H9 (cell line): ENCODE measurements around the gene BCAS3. TPM values are rescaled to one million over a fixed set of nuclear protein-coding genes. Genes with fewer than 3 reads are reported as not detected.

Experiments
- DNase-seq: peaks from one replicate; pipeline ENCODE4 v3.0.0-alpha.2; 2017
- H2AFZ ChIP-seq: one replicate; pipeline ENCODE4 v1.6.1; 2013; ENCODE audit warnings: mild to moderate bottlenecking, low read length, control low read depth, moderate library complexity
- H2AK5ac ChIP-seq: 2 replicates; pipeline ENCODE4 v1.6.1; 2013; ENCODE audit warnings: low read length, control low read depth, mixed read lengths; ENCODE audit not compliant: insufficient read length
- H2BK120ac ChIP-seq: one replicate; pipeline ENCODE4 v1.6.1; 2013; ENCODE audit warnings: low read depth, mild to moderate bottlenecking, low read length, control low read depth, inconsistent platforms; ENCODE audit not compliant: poor library complexity, severe bottlenecking
- H2BK12ac ChIP-seq: 2 replicates; pipeline ENCODE4 v1.6.1; 2013; ENCODE audit warnings: low read length, control low read depth, mixed read lengths, low read depth; ENCODE audit not compliant: insufficient read length
- H2BK15ac ChIP-seq: 2 replicates; pipeline ENCODE4 v1.6.1; 2013; ENCODE audit warnings: low read depth, low read length, control low read depth
- H2BK20ac ChIP-seq: one replicate; pipeline ENCODE4 v1.6.1; 2013; ENCODE audit warnings: low read depth, mild to moderate bottlenecking, low read length, control low read depth, inconsistent platforms; ENCODE audit not compliant: poor library complexity, severe bottlenecking
- H2BK5ac ChIP-seq: 2 replicates; pipeline ENCODE4 v1.6.1; 2013; ENCODE audit warnings: low read length, control low read depth, mixed read lengths; ENCODE audit not compliant: insufficient read length
- H3K14ac ChIP-seq: 2 replicates; pipeline ENCODE4 v1.6.1; 2013; ENCODE audit warnings: low read length, control low read depth; ENCODE audit not compliant: insufficient read depth
- H3K18ac ChIP-seq: 2 replicates; pipeline ENCODE4 v1.6.1; 2013; ENCODE audit warnings: low read depth, mild to moderate bottlenecking, mixed read lengths, low read length, control low read depth; ENCODE audit not compliant: insufficient read length
- H3K23ac ChIP-seq: 2 replicates; pipeline ENCODE4 v1.6.1; 2013; ENCODE audit warnings: low read length, control low read depth, mixed read lengths, low read depth; ENCODE audit not compliant: insufficient read length
- H3K23me2 ChIP-seq: 2 replicates; pipeline ENCODE4 v1.6.1; 2013; ENCODE audit warnings: low read depth, mild to moderate bottlenecking, mixed read lengths, low read length, control low read depth; ENCODE audit not compliant: insufficient read length, poor library complexity, severe bottlenecking
- H3K27ac ChIP-seq: 2 replicates; pipeline ENCODE4 v1.5.1; 2013; ENCODE audit warnings: low read length, control low read depth, mixed read lengths, low read depth; ENCODE audit not compliant: insufficient read length
- H3K27me3 ChIP-seq: 2 replicates; pipeline ENCODE4 v1.6.1; 2013; ENCODE audit warnings: low read length, control low read depth, inconsistent platforms; ENCODE audit not compliant: insufficient read depth
- H3K4ac ChIP-seq: 2 replicates; pipeline ENCODE4 v1.6.1; 2013; ENCODE audit warnings: low read depth, mild to moderate bottlenecking, control low read depth, inconsistent platforms, low read length, moderate library complexity
- H3K4me1 ChIP-seq: 2 replicates; pipeline ENCODE4 v1.6.1; 2013; ENCODE audit warnings: low read length, control low read depth, inconsistent platforms; ENCODE audit not compliant: insufficient read depth
- H3K4me2 ChIP-seq: 2 replicates; pipeline ENCODE4 v1.6.1; 2013; ENCODE audit warnings: low read length, control low read depth, mixed read lengths; ENCODE audit not compliant: insufficient read length, insufficient read depth
- H3K56ac ChIP-seq: 2 replicates; pipeline ENCODE4 v1.6.1; 2013; ENCODE audit warnings: low read depth, mild to moderate bottlenecking, mixed read lengths, low read length, control low read depth; ENCODE audit not compliant: insufficient read length
- H3K79me1 ChIP-seq: 2 replicates; pipeline ENCODE4 v1.6.1; 2013; ENCODE audit warnings: low read depth, mild to moderate bottlenecking, moderate library complexity, low read length, control low read depth, inconsistent platforms; ENCODE audit not compliant: insufficient read depth, poor library complexity, severe bottlenecking
- H3K79me2 ChIP-seq: 2 replicates; pipeline ENCODE4 v1.6.1; 2013; ENCODE audit warnings: low read length, control low read depth, inconsistent platforms; ENCODE audit not compliant: insufficient read depth
- H3K9ac ChIP-seq: 2 replicates; pipeline ENCODE4 v1.6.1; 2013; ENCODE audit warnings: low read length, control low read depth, mixed read lengths; ENCODE audit not compliant: insufficient read length; ENCODE audit errors: extremely low read depth
- H3K9me3 ChIP-seq: one replicate; pipeline ENCODE4 v1.6.1; 2013; ENCODE audit warnings: low read depth, low read length, inconsistent platforms; ENCODE audit not compliant: control insufficient read depth
- H3T11ph ChIP-seq: one replicate; pipeline ENCODE4 v1.6.1; 2013; ENCODE audit warnings: mild to moderate bottlenecking, low read length, control low read depth, inconsistent platforms
- H4K20me1 ChIP-seq: one replicate; pipeline ENCODE4 v1.6.1; 2013; ENCODE audit not compliant: control insufficient read depth, insufficient read length, insufficient read depth
- H4K5ac ChIP-seq: 2 replicates; pipeline ENCODE4 v1.6.1; 2013; ENCODE audit warnings: low read depth, mild to moderate bottlenecking, mixed read lengths, low read length, control low read depth; ENCODE audit not compliant: insufficient read length
- H4K8ac ChIP-seq: replicated peaks from 2 replicates; pipeline ENCODE4 v1.6.1; 2013; ENCODE audit warnings: low read length, control low read depth, mixed read lengths, low read depth; ENCODE audit not compliant: insufficient read length
- H4K91ac ChIP-seq: 2 replicates; pipeline ENCODE4 v1.6.1; 2013; ENCODE audit warnings: low read depth, mild to moderate bottlenecking, moderate library complexity, mixed read lengths, low read length, control low read depth; ENCODE audit not compliant: insufficient read length
- H3K27ac Mint-ChIP-seq, 3 experiments: 2 replicates in 2 of 3; 3 replicates in 1 of 3; pipeline ENCODE4 v1.8.0; 2020 to 2021; ENCODE audit warnings: mixed read lengths in 3 of 3, mild to moderate bottlenecking in 1 of 3, moderate library complexity in 1 of 3
- H3K27me3 Mint-ChIP-seq: 2 replicates; pipeline ENCODE4 v1.8.0; 2021; ENCODE audit warnings: low read depth, mild to moderate bottlenecking, moderate library complexity, mixed read lengths
- H3K36me3 Mint-ChIP-seq, 3 experiments: 2 replicates in 2 of 3; 3 replicates in 1 of 3; pipeline ENCODE4 v1.8.0; 2020 to 2021; ENCODE audit warnings: low read depth in 3 of 3, mixed read lengths in 3 of 3; ENCODE audit not compliant: insufficient read depth in 1 of 3
- H3K4me1 Mint-ChIP-seq, 2 experiments: 2 replicates each; pipeline ENCODE4 v1.8.0; 2020; ENCODE audit warnings: mixed read lengths in 2 of 2
- H3K4me3 Mint-ChIP-seq, 2 experiments: 2 replicates in 1 of 2; 3 replicates in 1 of 2; pipeline ENCODE4 v1.8.0; 2020 to 2021; ENCODE audit warnings: mild to moderate bottlenecking in 2 of 2, mixed read lengths in 2 of 2, moderate library complexity in 1 of 2
- H3K9me3 Mint-ChIP-seq, 2 experiments: 2 replicates in 1 of 2; 3 replicates in 1 of 2; pipeline ENCODE4 v1.8.0; 2020; ENCODE audit warnings: mild to moderate bottlenecking in 2 of 2, mixed read lengths in 2 of 2, moderate library complexity in 1 of 2
- CTCF ChIP-seq: fragments of 200-600 bp; sonication (generic); conservative IDR thresholded peaks from 3 replicates; pipeline ENCODE4 v1.8.0; 2021; ENCODE audit warnings: antibody characterized with exemption, mild to moderate bottlenecking
- WGBS: extraction: QIAGEN DNeasy Blood & Tissue Kit; methylation state at CpG from one replicate; pipeline ENCODE4 v1.1.7; 2013; ENCODE audit warnings: missing lambda C conversion rate, low lambda C conversion rate, mixed read lengths; ENCODE audit not compliant: insufficient read length; ENCODE audit errors: extremely low coverage; 5-methylcytosine and 5-hydroxymethylcytosine counted together
- total RNA-seq: library from RNA; stranded (reverse); gene quantifications from 2 replicates; pipeline ENCODE4 v1.2.1, GENCODE V29; 2021

The BCAS3 gene
- total RNA-seq, 1 experiment from 2014 or later: 22.4 TPM

DNA sequence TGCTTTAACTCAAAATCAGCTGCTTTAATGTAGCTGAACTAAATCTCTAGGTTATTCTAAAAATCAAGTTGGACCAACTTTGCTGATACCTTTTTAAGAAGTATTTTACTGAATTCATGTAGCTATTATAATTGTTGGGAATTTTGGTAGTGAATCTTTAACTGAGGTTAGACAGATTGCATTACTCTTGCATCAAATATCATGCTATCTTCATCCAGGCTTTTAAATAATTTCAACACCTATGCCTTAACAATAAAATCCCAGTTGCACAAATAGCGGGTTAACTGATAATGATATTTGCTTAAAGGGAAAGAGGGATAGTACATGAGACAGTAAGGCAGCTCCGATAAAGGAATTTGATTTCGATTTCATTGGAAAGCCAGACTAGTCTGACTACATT, 480.7 kb downstream of the BCAS3 start:
- DNase-seq: no peak
- Histone ChIP-seq H2BK120ac (no peak overlapping the region), H4K91ac (no peak overlapping the region), H3K4me1 (peaks cover 2% of the 10 kb centered on the region; the same call in 1 of the 2 replicates), H3K9ac (no peak overlapping the region), H3K4ac (no peak overlapping the region), H2BK12ac (no peak overlapping the region), H3K14ac (no peak overlapping the region), H3K79me2 (no peaks in the 10 kb centered on the region), H3K79me1 (no peaks in the 10 kb centered on the region), H3K27me3 (no peaks in the 10 kb centered on the region), H4K8ac (no peak overlapping the region), H3K23ac (no peak overlapping the region), H3T11ph (no peak overlapping the region), H2BK20ac (no peak overlapping the region), H3K27ac (no peak overlapping the region), H3K18ac (no peak overlapping the region), H2BK15ac (no peak overlapping the region), H2AK5ac (no peak overlapping the region), H2AFZ (no peak overlapping the region), H3K9me3 (no peaks in the 10 kb centered on the region), H4K5ac (no peak overlapping the region), H3K56ac (no peak overlapping the region), H4K20me1 (no peaks in the 10 kb centered on the region), H3K4me2 (no peak overlapping the region), H2BK5ac (no peak overlapping the region), H3K23me2 (no peaks in the 10 kb centered on the region)
- no CpG with 5 or more reads among the region's 3 CpGs for WGBS
- no peak overlapping the region for H3K27ac Mint-ChIP-seq
- H3K36me3 Mint-ChIP-seq: no peaks in the 10 kb centered on the region
- no peak overlapping the region for H3K4me3 Mint-ChIP-seq
- peaks cover 40 to 60% of the 10 kb centered on the region in 2 experiments for H3K4me1 Mint-ChIP-seq
- H3K9me3 Mint-ChIP-seq: no peaks in the 10 kb centered on the region
- no peaks in the 10 kb centered on the region for H3K27me3 Mint-ChIP-seq
- no peak for TF ChIP-seq CTCF
